Breast epithelium (tissue), 4 donors: ENCODE data around the gene ADD2. TPM values are rescaled to one million over a fixed set of nuclear protein-coding genes. Genes with fewer than 3 reads are reported as not detected.

Experiments
- DNase-seq, 2 donors: peaks; one replicate each; pipeline ENCODE4 v3.0.0-alpha.2; 2019; ENCODE audit warnings: low spot score in 2 of 2
- H3K27ac ChIP-seq, 2 donors: fragments of 200-600 bp; sonication (generic) in 1 of 2; one replicate each; pipeline ENCODE4 v1.5.1; 2016 to 2019; ENCODE audit warnings: mild to moderate bottlenecking in 1 of 2
- H3K27me3 ChIP-seq, 2 donors: fragments of 200-600 bp; sonication (generic) in 1 of 2; one replicate each; pipeline versions ENCODE4 v1.5.1 to v1.6.0; 2017 to 2019; ENCODE audit warnings: control low read depth in 1 of 2, mild to moderate bottlenecking in 1 of 2
- H3K36me3 ChIP-seq: fragments of 200-600 bp; one replicate; pipeline ENCODE4 v1.5.1; 2019
- H3K4me1 ChIP-seq, 2 donors: fragments of 200-600 bp; sonication (generic); one replicate each; pipeline ENCODE4 v1.5.1; 2016 to 2019; ENCODE audit warnings: control low read depth in 1 of 2
- H3K4me3 ChIP-seq, 3 donors: fragments of 200-600 bp; sonication (generic); 1 replicate in 2 of 3; 2 replicates in 1 of 3; pipeline ENCODE4 v1.5.1; 2016 to 2019; ENCODE audit warnings: mild to moderate bottlenecking in 3 of 3, moderate library complexity in 2 of 3
- H3K9me3 ChIP-seq, 2 donors: fragments of 200-600 bp; sonication (generic) in 1 of 2; one replicate each; pipeline ENCODE4 v1.5.1; 2016 to 2019; ENCODE audit warnings: control low read depth in 1 of 2
- CTCF ChIP-seq, 3 donors: fragments of 450-650 bp; IDR thresholded peaks; one replicate each; pipeline ENCODE4 v1.5.1; 2016 to 2017; ENCODE audit warnings: antibody characterized with exemption in 3 of 3, mild to moderate bottlenecking in 3 of 3, moderate library complexity in 3 of 3
- POLR2A ChIP-seq: fragments of 450-650 bp; IDR thresholded peaks from one replicate; pipeline ENCODE4 v1.6.1; 2016; ENCODE audit warnings: antibody characterized with exemption, mild to moderate bottlenecking, moderate library complexity
- POLR2AphosphoS5 ChIP-seq, 3 donors: sonication (generic); formaldehyde crosslinking; IDR thresholded peaks; one replicate each; pipeline ENCODE4 v1.6.1; 2017; ENCODE audit warnings: antibody characterized with exemption in 3 of 3
- intact Hi-C: fragments of 100-400 bp; cut with DNase I; formaldehyde crosslinking; loops from one replicate; pipeline ENCODE4 v1.15.1; 2023; ENCODE audit warnings: low total_unique reads
- total RNA-seq, 3 donors: library from RNA; depleted of rRNA; stranded (reverse); fragments of >200 nt; gene quantifications; one replicate each; pipeline ENCODE4 v1.1.0, GENCODE V29; 2016

The ADD2 gene
- total RNA-seq, 3 donors from 2014 or later = 1.3 to 2.3 (median 1.9) TPM

DNA sequence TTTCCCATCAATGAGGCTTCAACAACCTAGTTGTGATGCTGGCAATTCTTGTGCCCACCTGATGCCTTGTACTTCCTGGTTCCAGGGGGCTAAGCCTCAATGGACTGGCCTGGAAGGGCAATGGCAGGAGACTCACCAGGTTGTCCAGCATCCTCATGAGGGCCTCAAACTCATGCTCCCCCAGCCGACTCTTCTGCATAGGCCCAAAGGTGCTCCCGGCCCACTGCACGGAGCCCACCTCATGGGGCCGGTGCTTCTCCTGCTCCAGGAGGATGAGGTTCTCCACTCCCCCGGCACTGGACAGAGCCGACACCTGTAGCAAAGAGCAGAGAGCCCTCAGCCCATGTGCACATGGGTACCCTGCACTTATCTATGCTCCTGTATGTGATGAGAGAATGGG, 84.5 kb downstream of the ADD2 start:
- intact Hi-C loops = no loop called here
- H3K36me3 ChIP-seq = no peaks in the 10 kb centered on the region
- no peak overlapping the region for H3K27ac ChIP-seq
- no peak overlapping the region for H3K4me3 ChIP-seq
- no peak for DNase-seq
- TF ChIP-seq POLR2A (no peak), CTCF (IDR thresholded peaks at IDR 0.05) (no peak), POLR2AphosphoS5 (IDR thresholded peaks at IDR 0.05) (no peak)
- no peaks in the 10 kb centered on the region for H3K4me1 ChIP-seq
- no peaks in the 10 kb centered on the region for H3K27me3 ChIP-seq
- no peaks in the 10 kb centered on the region for H3K9me3 ChIP-seq

GRCh38 chr2:70680735-70681134, 87.3 kb downstream of the ADD2 start:
- Histone ChIP-seq H3K36me3 (no peaks in the 10 kb centered on the region), H3K4me1 (no peaks in the 10 kb centered on the region), H3K27me3 (no peaks in the 10 kb centered on the region), H3K27ac (no peak overlapping the region), H3K9me3 (no peaks in the 10 kb centered on the region), H3K4me3 (no peak overlapping the region)
- TF ChIP-seq POLR2AphosphoS5 (IDR thresholded peaks at IDR 0.05) (no peak), POLR2A (no peak), CTCF (IDR thresholded peaks at IDR 0.05) (no peak)
- no peak for DNase-seq
- intact Hi-C loops = no loop called here

DNA sequence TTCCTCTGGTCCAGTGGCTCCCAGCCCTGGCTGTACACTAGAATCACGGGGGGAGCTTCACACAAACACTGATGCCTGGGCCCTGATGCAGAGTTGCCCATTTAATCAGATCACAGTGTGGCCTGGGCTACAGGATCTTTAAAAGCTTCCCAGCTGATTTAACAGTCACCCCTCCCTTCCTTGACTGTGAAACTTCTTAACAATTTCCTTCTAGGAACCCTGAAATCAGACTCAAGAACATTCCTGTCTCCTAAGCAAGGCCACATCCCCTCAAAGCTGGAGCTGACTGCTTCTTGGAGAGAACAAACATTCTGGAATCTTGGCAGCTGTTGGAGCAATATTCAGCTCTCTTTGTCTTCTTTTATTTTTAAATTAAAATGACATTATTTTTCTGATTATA, 88.7 kb downstream of the ADD2 start:
- TF ChIP-seq POLR2AphosphoS5 (IDR thresholded peaks at IDR 0.05) = no peak
- no peak for TF ChIP-seq POLR2A
- TF ChIP-seq CTCF (IDR thresholded peaks at IDR 0.05) = no peak
- Histone ChIP-seq H3K4me1 (no peaks in the 10 kb centered on the region), H3K36me3 (no peaks in the 10 kb centered on the region), H3K9me3 (no peaks in the 10 kb centered on the region), H3K4me3 (no peak overlapping the region), H3K27ac (no peak overlapping the region), H3K27me3 (no peaks in the 10 kb centered on the region)
- no peak for DNase-seq
- intact Hi-C loops = no loop called here

DNA sequence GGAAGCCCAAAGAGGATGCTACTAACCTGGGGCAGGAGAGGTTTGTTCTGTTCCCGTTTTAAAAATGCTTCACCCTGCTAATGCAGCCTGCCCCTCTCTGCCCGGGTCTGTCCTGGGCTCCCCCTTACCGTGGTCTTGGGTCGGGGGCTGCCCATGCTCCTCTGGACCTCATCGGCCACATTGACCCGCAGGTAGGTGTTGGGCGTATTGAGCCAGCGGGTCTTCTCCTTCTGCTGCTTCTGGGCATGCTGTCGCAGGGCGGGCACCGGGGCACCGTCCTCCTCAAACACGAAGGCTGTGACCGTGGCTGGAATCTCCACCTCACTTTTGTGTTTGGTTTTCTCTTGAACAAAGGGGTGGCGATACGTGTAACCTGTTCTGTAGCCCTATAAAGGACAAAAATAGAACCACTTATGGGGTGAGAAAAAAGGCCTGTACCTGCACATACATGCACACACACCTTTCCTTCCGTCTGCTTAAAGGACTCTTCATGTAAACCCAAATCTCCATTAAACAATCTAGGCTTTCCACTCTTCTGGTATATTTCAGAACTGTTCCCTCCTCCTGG, 89.3 kb downstream of the ADD2 start:
- Histone ChIP-seq H3K36me3 (no peaks in the 10 kb centered on the region), H3K27ac (no peak overlapping the region), H3K4me3 (no peak overlapping the region), H3K9me3 (no peaks in the 10 kb centered on the region), H3K27me3 (no peaks in the 10 kb centered on the region), H3K4me1 (no peaks in the 10 kb centered on the region)
- TF ChIP-seq CTCF (IDR thresholded peaks at IDR 0.05) (no peak), POLR2A (no peak), POLR2AphosphoS5 (IDR thresholded peaks at IDR 0.05) (no peak)
- intact Hi-C loops = no loop called here
- no peak for DNase-seq

DNA sequence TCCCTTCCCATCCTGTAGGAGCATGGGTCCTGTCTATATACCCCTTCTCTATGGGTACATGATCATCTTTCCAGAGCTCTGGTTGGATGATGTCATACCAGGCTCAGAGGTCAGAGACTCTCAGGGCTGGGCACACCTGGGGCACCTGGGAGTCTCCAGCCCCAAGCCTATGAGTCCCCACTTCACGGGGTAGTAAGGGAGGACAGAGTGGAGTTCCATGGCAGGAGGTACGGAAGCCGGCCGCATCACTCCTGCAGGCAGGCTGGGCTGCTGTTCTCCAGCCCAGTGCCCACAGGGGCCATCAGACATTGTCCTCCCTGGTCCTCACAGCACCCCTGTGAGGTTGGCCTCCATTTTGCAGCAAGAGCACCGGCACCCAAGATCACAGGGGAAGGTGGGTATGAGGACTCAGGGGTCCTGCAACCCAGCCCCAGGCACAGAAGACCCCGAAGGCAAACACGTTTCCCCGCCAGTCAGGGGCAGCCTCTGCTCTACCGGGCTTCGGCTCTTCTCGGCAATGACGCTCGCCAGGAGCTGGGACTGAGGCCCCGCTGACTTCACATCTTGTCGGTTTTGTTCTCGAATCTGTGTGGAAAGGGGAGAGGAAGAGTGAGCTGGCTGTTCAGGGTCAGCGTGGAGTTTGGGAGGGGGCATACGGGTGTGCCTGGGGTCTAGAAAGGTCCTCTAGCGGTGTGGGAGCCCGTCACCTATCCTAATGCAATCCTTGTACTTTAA, 91.5 kb downstream of the ADD2 start:
- no peaks in the 10 kb centered on the region for H3K9me3 ChIP-seq
- H3K4me3 ChIP-seq = no peak overlapping the region
- no peaks in the 10 kb centered on the region for H3K36me3 ChIP-seq
- no peak for DNase-seq
- H3K27ac ChIP-seq = no peak overlapping the region
- intact Hi-C loops = no loop called here
- no peaks in the 10 kb centered on the region for H3K4me1 ChIP-seq
- TF ChIP-seq POLR2A = no peak
- no peak for TF ChIP-seq CTCF (IDR thresholded peaks at IDR 0.05)
- TF ChIP-seq POLR2AphosphoS5 (IDR thresholded peaks at IDR 0.05) = no peak
- H3K27me3 ChIP-seq = no peaks in the 10 kb centered on the region
